ENCODE measurements around the gene WDR88.
"Not testable (repeated sequence)": the region's sequence is repeated elsewhere in the genome, so short reads cannot be mapped to it uniquely, and the experiment has no call there.

WDR88 gene

GRCh38 chr19:33208371-33208895, 76.5 kb downstream of the WDR88 start:
- Histone ChIP-seq H3K23ac (ENCODE audit: low read length in 2 of 2) (no peak overlapping the region), H2BK5ac (ENCODE audit: low read depth, low read length, poor library complexity, severe bottlenecking) (no peak overlapping the region), H2BK15ac (ENCODE audit: low read depth, poor library complexity, severe bottlenecking) (no peak overlapping the region), H3K36me3 (ENCODE audit: control insufficient read depth in 1 of 2, insufficient read depth in 2 of 2, low read depth in 1 of 2, low read length in 2 of 2) (peaks cover 14 to 43% of the 10 kb centered on the region in 2 experiments), H3K27me3 (ENCODE audit: control insufficient read depth in 1 of 2, insufficient read depth in 1 of 2, low read length in 2 of 2) (peaks cover 0 to 4% of the 10 kb centered on the region in 2 experiments), H2BK120ac (ENCODE audit: low read depth, low read length) (no peak overlapping the region), H4K91ac (ENCODE audit: low read length) (no peak overlapping the region), H3K4me1 (ENCODE audit: control insufficient read depth, insufficient read depth, low read depth, low read length) (no peaks in the 10 kb centered on the region), H3K27ac (ENCODE audit: low read length, poor library complexity, severe bottlenecking) (no peak overlapping the region), H3K9ac (ENCODE audit: low read length) (no peak overlapping the region), H3K18ac (ENCODE audit: low read depth in 1 of 2, low read length in 2 of 2) (no peak overlapping the region), H3K79me1 (replicated peaks; ENCODE audit: low read length, poor library complexity, severe bottlenecking) (no peaks in the 10 kb centered on the region), H3K4ac (ENCODE audit: low read depth in 1 of 2, low read length in 2 of 2) (no peak overlapping the region), H2AK5ac (ENCODE audit: low read length, severe bottlenecking) (no peak overlapping the region), H2AFZ (ENCODE audit: low read depth, low read length) (no peak overlapping the region), H4K8ac (ENCODE audit: low read length) (no peak overlapping the region), H2BK12ac (ENCODE audit: low read length in 2 of 2) (no peak overlapping the region), H3K4me2 (ENCODE audit: low read length, poor library complexity, severe bottlenecking) (no peak overlapping the region), H3K14ac (ENCODE audit: low read length in 2 of 2) (no peak overlapping the region), H3K4me3 (ENCODE audit: insufficient read depth in 1 of 2, low read depth in 1 of 2, low read length in 2 of 2) (no peak overlapping the region), H3K9me3 (ENCODE audit: control insufficient read depth, low read length) (no peaks in the 10 kb centered on the region)
- 85% methylated on average over 11 of the region's 11 CpGs for WGBS
- DNase-seq: no peak

GRCh38 chr19:33208904-33209849, 77.3 kb downstream of the WDR88 start:
- H4K91ac ChIP-seq (ENCODE audit: low read length): no peak overlapping the region
- no peaks in the 10 kb centered on the region for H3K79me1 ChIP-seq (replicated peaks; ENCODE audit: low read length, poor library complexity, severe bottlenecking)
- no peak overlapping the region for H3K9ac ChIP-seq (ENCODE audit: low read length)
- H3K9me3 ChIP-seq (ENCODE audit: control insufficient read depth, low read length): no peaks in the 10 kb centered on the region
- DNase-seq: no peak
- no peak overlapping the region for H2BK5ac ChIP-seq (ENCODE audit: low read depth, low read length, poor library complexity, severe bottlenecking)
- no peak overlapping the region for H3K4me2 ChIP-seq (ENCODE audit: low read length, poor library complexity, severe bottlenecking)
- H3K27me3 ChIP-seq (ENCODE audit: control insufficient read depth in 1 of 2, insufficient read depth in 1 of 2, low read length in 2 of 2): peaks cover 0 to 11% of the 10 kb centered on the region in 2 experiments
- H3K14ac ChIP-seq (ENCODE audit: low read length in 2 of 2): no peak overlapping the region
- WGBS: 94% methylated on average over 22 of the region's 24 CpGs
- H2BK120ac ChIP-seq (ENCODE audit: low read depth, low read length): no peak overlapping the region
- no peak overlapping the region for H4K8ac ChIP-seq (ENCODE audit: low read length)
- no peak overlapping the region for H3K23ac ChIP-seq (ENCODE audit: low read length in 2 of 2)
- H3K27ac ChIP-seq (ENCODE audit: low read length, poor library complexity, severe bottlenecking): no peak overlapping the region
- no peak overlapping the region for H2AFZ ChIP-seq (ENCODE audit: low read depth, low read length)
- no peaks in the 10 kb centered on the region for H3K4me1 ChIP-seq (ENCODE audit: control insufficient read depth, insufficient read depth, low read depth, low read length)
- no peak overlapping the region for H3K18ac ChIP-seq (ENCODE audit: low read depth in 1 of 2, low read length in 2 of 2)
- H3K4ac ChIP-seq (ENCODE audit: low read depth in 1 of 2, low read length in 2 of 2): no peak overlapping the region
- H2BK15ac ChIP-seq (ENCODE audit: low read depth, poor library complexity, severe bottlenecking): no peak overlapping the region
- no peak overlapping the region for H2AK5ac ChIP-seq (ENCODE audit: low read length, severe bottlenecking)
- H3K4me3 ChIP-seq (ENCODE audit: insufficient read depth in 1 of 2, low read depth in 1 of 2, low read length in 2 of 2): no peak overlapping the region
- peaks cover 13 to 40% of the 10 kb centered on the region in 2 experiments for H3K36me3 ChIP-seq (ENCODE audit: control insufficient read depth in 1 of 2, insufficient read depth in 2 of 2, low read depth in 1 of 2, low read length in 2 of 2)
- H2BK12ac ChIP-seq (ENCODE audit: low read length in 2 of 2): no peak overlapping the region

- not testable (repeated sequence) for H2BK15ac ChIP-seq (ENCODE audit: low read depth, poor library complexity, severe bottlenecking); H3K27ac ChIP-seq (ENCODE audit: low read length, poor library complexity, severe bottlenecking); H3K4me1 ChIP-seq (ENCODE audit: control insufficient read depth, insufficient read depth, low read depth, low read length); H3K14ac ChIP-seq (ENCODE audit: low read length in 2 of 2); H2BK12ac ChIP-seq (ENCODE audit: low read length in 2 of 2); H4K8ac ChIP-seq (ENCODE audit: low read length); H2BK5ac ChIP-seq (ENCODE audit: low read depth, low read length, poor library complexity, severe bottlenecking); DNase-seq; H3K4me2 ChIP-seq (ENCODE audit: low read length, poor library complexity, severe bottlenecking); H2AK5ac ChIP-seq (ENCODE audit: low read length, severe bottlenecking); H3K4ac ChIP-seq (ENCODE audit: low read depth in 1 of 2, low read length in 2 of 2); H3K4me3 ChIP-seq (ENCODE audit: insufficient read depth in 1 of 2, low read depth in 1 of 2, low read length in 2 of 2); H2AFZ ChIP-seq (ENCODE audit: low read depth, low read length); H2BK120ac ChIP-seq (ENCODE audit: low read depth, low read length); H3K23ac ChIP-seq (ENCODE audit: low read length in 2 of 2); H3K79me1 ChIP-seq (replicated peaks; ENCODE audit: low read length, poor library complexity, severe bottlenecking); H4K91ac ChIP-seq (ENCODE audit: low read length); H3K9me3 ChIP-seq (ENCODE audit: control insufficient read depth, low read length); H3K9ac ChIP-seq (ENCODE audit: low read length); H3K18ac ChIP-seq (ENCODE audit: low read depth in 1 of 2, low read length in 2 of 2)
- H3K27me3 ChIP-seq (ENCODE audit: control insufficient read depth in 1 of 2, insufficient read depth in 1 of 2, low read length in 2 of 2): peaks cover 0 to 11% of the 10 kb centered on the region in 2 experiments
- WGBS: 91% methylated on average over 7 of the region's 7 CpGs
- peaks cover 13 to 33% of the 10 kb centered on the region in 2 experiments for H3K36me3 ChIP-seq (ENCODE audit: control insufficient read depth in 1 of 2, insufficient read depth in 2 of 2, low read depth in 1 of 2, low read length in 2 of 2)
Observed at GRCh38 chr19:33209850-33210230, 77.9 kb downstream of the WDR88 start.

- Histone ChIP-seq H3K18ac (ENCODE audit: low read depth in 1 of 2, low read length in 2 of 2) (no peak overlapping the region), H3K9ac (ENCODE audit: low read length) (no peak overlapping the region), H3K4me1 (ENCODE audit: control insufficient read depth, insufficient read depth, low read depth, low read length) (no peaks in the 10 kb centered on the region), H2BK12ac (ENCODE audit: low read length in 2 of 2) (no peak overlapping the region), H3K27ac (ENCODE audit: low read length, poor library complexity, severe bottlenecking) (no peak overlapping the region), H2BK15ac (ENCODE audit: low read depth, poor library complexity, severe bottlenecking) (no peak overlapping the region), H3K36me3 (ENCODE audit: control insufficient read depth in 1 of 2, insufficient read depth in 2 of 2, low read depth in 1 of 2, low read length in 2 of 2) (peaks cover 13 to 27% of the 10 kb centered on the region in 2 experiments), H3K4me2 (ENCODE audit: low read length, poor library complexity, severe bottlenecking) (no peak overlapping the region), H2BK120ac (ENCODE audit: low read depth, low read length) (no peak overlapping the region), H4K91ac (ENCODE audit: low read length) (peak overlapping the region; percentile 41), H3K27me3 (ENCODE audit: control insufficient read depth in 1 of 2, insufficient read depth in 1 of 2, low read length in 2 of 2) (peaks cover 0 to 11% of the 10 kb centered on the region in 2 experiments), H4K8ac (ENCODE audit: low read length) (no peak overlapping the region), H3K79me1 (replicated peaks; ENCODE audit: low read length, poor library complexity, severe bottlenecking) (no peaks in the 10 kb centered on the region), H3K9me3 (ENCODE audit: control insufficient read depth, low read length) (no peaks in the 10 kb centered on the region), H2AFZ (ENCODE audit: low read depth, low read length) (no peak overlapping the region), H2BK5ac (ENCODE audit: low read depth, low read length, poor library complexity, severe bottlenecking) (no peak overlapping the region), H3K4ac (ENCODE audit: low read depth in 1 of 2, low read length in 2 of 2) (no peak overlapping the region), H3K14ac (ENCODE audit: low read length in 2 of 2) (no peak overlapping the region), H2AK5ac (ENCODE audit: low read length, severe bottlenecking) (no peak overlapping the region), H3K4me3 (ENCODE audit: insufficient read depth in 1 of 2, low read depth in 1 of 2, low read length in 2 of 2) (no peak overlapping the region), H3K23ac (ENCODE audit: low read length in 2 of 2) (no peak overlapping the region)
- WGBS: 92% methylated on average over 22 of the region's 22 CpGs
- DNase-seq: no peak
Observed at GRCh38 chr19:33210266-33210940, 78.5 kb downstream of the WDR88 start.
